Measurements from ENCODE around the gene ASIC1. TPM values are rescaled to one million over a fixed set of nuclear protein-coding genes. Genes with fewer than 3 reads are reported as not detected.
A peak's percentile ranks its signal among the peaks of the same experiment; 100 is the strongest.

The ASIC1 gene
- total RNA-seq, 6 experiments from 2014 or later: 0.07 to 0.19 (median 0.15) TPM; not detected in 2

- ATAC-seq: no peak
- 88% methylated on average over 3 of the region's 3 CpGs for WGBS (ENCODE audit: insufficient coverage, low coverage, low lambda C conversion rate, missing lambda C conversion rate)
- Histone ChIP-seq H3K9me3 (no peaks in the 10 kb centered on the region), H3K4me3 (no peak overlapping the region), H3K36me3 (no peaks in the 10 kb centered on the region), H3K4me1 (peaks cover 0 to 4% (median 0%) of the 10 kb centered on the region in 4 donors), H3K27ac (no peak overlapping the region), H3K27me3 (no peaks in the 10 kb centered on the region)
- no peak for TF ChIP-seq POLR2A (IDR thresholded peaks at IDR 0.05)
- TF ChIP-seq CTCF (IDR thresholded peaks at IDR 0.05): no peak
- intact Hi-C loops (cut with DNase I): no loop called here
- no peak for DNase-seq
Observed at GRCh38 chr12:50049254-50050118, 7.9 kb upstream of the ASIC1 start.

- 80% methylated on average over 3 of the region's 3 CpGs for WGBS (ENCODE audit: insufficient coverage, low coverage, low lambda C conversion rate, missing lambda C conversion rate)
- no peaks in the 10 kb centered on the region for H3K36me3 ChIP-seq
- no peaks in the 10 kb centered on the region for H3K9me3 ChIP-seq
- no peak overlapping the region for H3K4me3 ChIP-seq
- H3K27ac ChIP-seq: no peak overlapping the region
- ATAC-seq (peak in 1 of 4 donors; percentile 21), DNase-seq (no peak)
- intact Hi-C loops (cut with DNase I): no loop called here
- no peaks in the 10 kb centered on the region for H3K27me3 ChIP-seq
- TF ChIP-seq POLR2A (IDR thresholded peaks at IDR 0.05) (no peak), CTCF (IDR thresholded peaks at IDR 0.05) (no peak)
- peaks cover 0 to 4% (median 0%) of the 10 kb centered on the region in 4 donors for H3K4me1 ChIP-seq
Observed at GRCh38 chr12:50050119-50050385, 7.3 kb upstream of the ASIC1 start.

GRCh38 chr12:50050410-50051098 is 6.8 kb upstream of the ASIC1 start:
- no peak overlapping the region for H3K4me3 ChIP-seq
- no peaks in the 10 kb centered on the region for H3K9me3 ChIP-seq
- H3K27ac ChIP-seq: no peak overlapping the region
- peaks cover 0 to 4% (median 0%) of the 10 kb centered on the region in 4 donors for H3K4me1 ChIP-seq
- TF ChIP-seq CTCF (IDR thresholded peaks at IDR 0.05) (no peak), POLR2A (IDR thresholded peaks at IDR 0.05) (no peak)
- no peaks in the 10 kb centered on the region for H3K36me3 ChIP-seq
- intact Hi-C loops (cut with DNase I): no loop called here
- no peaks in the 10 kb centered on the region for H3K27me3 ChIP-seq
- 7% methylated on average over 31 of the region's 37 CpGs for WGBS (ENCODE audit: insufficient coverage, low coverage, low lambda C conversion rate, missing lambda C conversion rate)
- DNase-seq (peak in 2 of 3 donors; percentile 48 to 64), ATAC-seq (peak; percentile 58 to 76 (median 70))

- DNase-seq: peak in 1 of 3 donors; percentile 43
- Histone ChIP-seq H3K36me3 (no peaks in the 10 kb centered on the region), H3K4me3 (no peak overlapping the region), H3K9me3 (no peaks in the 10 kb centered on the region), H3K27ac (no peak overlapping the region), H3K27me3 (no peaks in the 10 kb centered on the region), H3K4me1 (peaks cover 0 to 4% (median 0%) of the 10 kb centered on the region in 4 donors)
- intact Hi-C loops (cut with DNase I): no loop called here
- no peak for ATAC-seq
- no peak for TF ChIP-seq POLR2A (IDR thresholded peaks at IDR 0.05)
- TF ChIP-seq CTCF (IDR thresholded peaks at IDR 0.05): no peak
- WGBS (ENCODE audit: insufficient coverage, low coverage, low lambda C conversion rate, missing lambda C conversion rate): 40% methylated on average over 5 of the region's 14 CpGs
Observed at GRCh38 chr12:50051101-50051806, 6.1 kb upstream of the ASIC1 start.
